B cell (primary cell): ENCODE measurements around the gene PDE4B. TPM values are rescaled to one million over a fixed set of nuclear protein-coding genes. Genes with fewer than 3 reads are reported as not detected.

Experiments
- ATAC-seq: fragments of 200-7000 bp; cut with Tn5 transposase; one replicate; pipeline ENCODE4 v1.10.0; 2021; ENCODE audit warnings: low read depth, mild to moderate bottlenecking, moderate number of reproducible peaks, moderate library complexity
- CTCF ChIA-PET: fragments of 350-600 bp; sonication (Branson Sonifier 250); formaldehyde crosslinking; loops from one replicate; lab custom pipeline; 2021; ENCODE audit warnings: antibody characterized with exemption, inconsistent platforms; lab: Charles Lee
- POLR2A ChIA-PET: fragments of 350-600 bp; sonication (Branson Sonifier 250); formaldehyde crosslinking; loops from one replicate; lab custom pipeline; 2021; ENCODE audit warnings: antibody characterized with exemption; lab: Charles Lee
- DNase-seq: peaks from one replicate; pipeline ENCODE4 v3.0.0; 2013
- H2AFZ ChIP-seq: 2 replicates; pipeline ENCODE4 v1.6.1; 2012; ENCODE audit warnings: mild to moderate bottlenecking, low read depth, low read length; ENCODE audit not compliant: insufficient read depth, poor library complexity, severe bottlenecking
- H3K27ac ChIP-seq, 2 donors: 1 replicate in 1 of 2; 2 replicates in 1 of 2; pipeline ENCODE4 v1.5.1; 2012 to 2013; ENCODE audit warnings: low read length in 2 of 2, mild to moderate bottlenecking in 2 of 2, moderate library complexity in 1 of 2
- H3K27me3 ChIP-seq, 4 experiments: fragments of 200-600 bp in 1 of 4; sonication (generic) in 1 of 4; replicated peaks in 1 of 4; 1 replicate in 2 of 4; 2 replicates in 2 of 4; pipeline versions ENCODE4 v1.6.1 to v1.7.0; 2013 to 2016; ENCODE audit warnings: low read length in 3 of 4, mild to moderate bottlenecking in 2 of 4, mixed read lengths in 1 of 4, moderate library complexity in 1 of 4; ENCODE audit not compliant: insufficient read depth in 4 of 4, control insufficient read depth in 3 of 4; ENCODE audit errors: control extremely low read depth in 1 of 4
- H3K36me3 ChIP-seq, 2 experiments: replicated peaks in 1 of 2; 1 replicate in 1 of 2; 2 replicates in 1 of 2; pipeline versions ENCODE4 v1.6.1 to v1.7.1; 2013; ENCODE audit warnings: low read length in 1 of 2; ENCODE audit not compliant: insufficient read depth in 2 of 2, control insufficient read depth in 1 of 2; ENCODE audit errors: control extremely low read depth in 1 of 2, extremely low read depth in 1 of 2
- H3K4me1 ChIP-seq, 2 donors: fragments of 200-600 bp in 1 of 2; sonication (generic) in 1 of 2; 1 replicate in 1 of 2; 2 replicates in 1 of 2; pipeline versions ENCODE4 v1.5.1 to v1.6.1; 2013 to 2017; ENCODE audit warnings: low read length in 2 of 2; ENCODE audit not compliant: control insufficient read depth in 2 of 2, insufficient read depth in 2 of 2
- H3K4me2 ChIP-seq: replicated peaks from 2 replicates; pipeline ENCODE3; 2012; ENCODE audit warnings: mild to moderate bottlenecking, low read depth, low read length; ENCODE audit not compliant: poor library complexity, severe bottlenecking
- H3K4me3 ChIP-seq, 5 experiments: fragments of 200-600 bp in 1 of 5; sonication (generic) in 1 of 5; 1 replicate in 3 of 5; 2 replicates in 2 of 5; pipeline versions ENCODE4 v1.5.1 to v1.7.0; 2011 to 2016; ENCODE audit warnings: low read length in 4 of 5, mild to moderate bottlenecking in 4 of 5, low read depth in 2 of 5, control low read depth in 1 of 5, moderate library complexity in 1 of 5; ENCODE audit not compliant: insufficient read depth in 1 of 5; ENCODE audit errors: control extremely low read depth in 1 of 5, extremely low read depth in 1 of 5
- H3K79me2 ChIP-seq: fragments of 200-600 bp; sonication (generic); one replicate; pipeline ENCODE4 v1.6.0; 2016; ENCODE audit warnings: low read length; ENCODE audit not compliant: control insufficient read depth, insufficient read depth
- H3K9ac ChIP-seq: fragments of 200-600 bp; sonication (generic); 2 replicates; pipeline ENCODE4 v1.6.1; 2017; ENCODE audit warnings: mild to moderate bottlenecking, low read length, moderate library complexity
- H3K9me3 ChIP-seq, 3 donors: one replicate each; pipeline versions ENCODE4 v1.6.1 to v1.7.1; 2013; ENCODE audit warnings: low read length in 2 of 3; ENCODE audit not compliant: control insufficient read depth in 2 of 3, insufficient read depth in 1 of 3; ENCODE audit errors: control extremely low read depth in 1 of 3
- H4K20me1 ChIP-seq: 2 replicates; pipeline ENCODE4 v1.6.0; 2012; ENCODE audit warnings: mild to moderate bottlenecking, low read length; ENCODE audit not compliant: insufficient read depth, control insufficient read depth, poor library complexity, severe bottlenecking
- H3K27ac Mint-ChIP-seq: one replicate; pipeline ENCODE4 v1.8.0; 2021; ENCODE audit warnings: mixed read lengths
- H3K27me3 Mint-ChIP-seq: one replicate; pipeline ENCODE4 v1.8.0; 2021; ENCODE audit warnings: mixed read lengths
- H3K4me1 Mint-ChIP-seq: one replicate; pipeline ENCODE4 v1.8.0; 2021; ENCODE audit warnings: mixed read lengths
- H3K4me3 Mint-ChIP-seq: one replicate; pipeline ENCODE4 v1.8.0; 2021; ENCODE audit warnings: mixed read lengths
- H3K9me3 Mint-ChIP-seq: one replicate; pipeline ENCODE4 v1.8.0; 2022; ENCODE audit warnings: mixed read lengths; ENCODE audit not compliant: insufficient read depth
- EZH2 ChIP-seq: IDR thresholded peaks from 2 replicates; pipeline ENCODE4 v1.6.1; 2012; ENCODE audit warnings: borderline replicate concordance, low read depth, mild to moderate bottlenecking, moderate library complexity, low read length; ENCODE audit not compliant: insufficient read depth, poor library complexity, severe bottlenecking
- WGBS: methylation state at CpG from one replicate; pipeline ENCODE4 v1.1.5; 2013; ENCODE audit warnings: missing lambda C conversion rate; ENCODE audit not compliant: insufficient coverage; 5-methylcytosine and 5-hydroxymethylcytosine counted together
- intact Hi-C: fragments of 100-400 bp; cut with micrococcal nuclease; formaldehyde crosslinking; loops from one replicate; pipeline ENCODE4 v1.10.0; 2022
- polyA plus RNA-seq: library from polyadenylated mRNA; depleted of rRNA; stranded (reverse); fragments of >200 nt; gene quantifications from 2 replicates; pipeline ENCODE4 v1.2.3, GENCODE V29; 2012
- total RNA-seq, 2 donors: library from RNA; stranded (reverse); fragments of 120-200 nt in 1 of 2; gene quantifications; 1 replicate in 1 of 2; 2 replicates in 1 of 2; pipeline versions ENCODE4 v1.2.3 to v1.2.4, GENCODE V29; 2013 to 2022
- TF ChIP-seq, protein P1 (sequence below): fragments of 200-600 bp; IDR thresholded peaks from one replicate; pipeline ENCODE4 v1.8.0; 2022; ENCODE audit warnings: antibody characterized with exemption, mild to moderate bottlenecking

PDE4B gene
- total and polyA plus RNA-seq, 2 donors (not counting 1 experiment from before 2014, with no cell fraction given) = 63.7 to 242 TPM

GRCh38 chr1:66401244-66401643 is 608.5 kb downstream of the PDE4B start:
- Histone ChIP-seq H3K9ac (no peak overlapping the region), H3K4me2 (peak overlapping the region; percentile 64), H3K36me3 (no peaks in the 10 kb centered on the region), H3K4me3 (no peak overlapping the region), H3K79me2 (no peaks in the 10 kb centered on the region), H3K9me3 (no peaks in the 10 kb centered on the region), H4K20me1 (no peaks in the 10 kb centered on the region), H3K4me1 (peaks cover 52 to 55% of the 10 kb centered on the region in 2 donors), H2AFZ (no peak overlapping the region), H3K27ac (no peak overlapping the region), H3K27me3 (no peaks in the 10 kb centered on the region)
- DNase-seq = peak; percentile 54
- Mint-ChIP-seq H3K9me3 (no peaks in the 10 kb centered on the region), H3K27me3 (no peaks in the 10 kb centered on the region), H3K27ac (peak overlapping the region; percentile 88), H3K4me1 (peaks cover 76% of the 10 kb centered on the region), H3K4me3 (peak overlapping the region; percentile 77)
- no peak for ATAC-seq
- no CpG with 5 or more reads among the region's 2 CpGs for WGBS
- CTCF ChIA-PET = interaction anchor here (1.2 to 3.6 kb wide), 8 partner anchors 20 to 58 kb away, joined by 3 to 56 read pairs (median 14); no protein-coding TSS in a partner anchor
- intact Hi-C loops = loop anchor here (2.0 to 10.0 kb wide), 4 partner anchors 14 to 1336 kb away; no protein-coding TSS in a partner anchor
- no peak for TF ChIP-seq EZH2
- TF ChIP-seq, protein P1, sequence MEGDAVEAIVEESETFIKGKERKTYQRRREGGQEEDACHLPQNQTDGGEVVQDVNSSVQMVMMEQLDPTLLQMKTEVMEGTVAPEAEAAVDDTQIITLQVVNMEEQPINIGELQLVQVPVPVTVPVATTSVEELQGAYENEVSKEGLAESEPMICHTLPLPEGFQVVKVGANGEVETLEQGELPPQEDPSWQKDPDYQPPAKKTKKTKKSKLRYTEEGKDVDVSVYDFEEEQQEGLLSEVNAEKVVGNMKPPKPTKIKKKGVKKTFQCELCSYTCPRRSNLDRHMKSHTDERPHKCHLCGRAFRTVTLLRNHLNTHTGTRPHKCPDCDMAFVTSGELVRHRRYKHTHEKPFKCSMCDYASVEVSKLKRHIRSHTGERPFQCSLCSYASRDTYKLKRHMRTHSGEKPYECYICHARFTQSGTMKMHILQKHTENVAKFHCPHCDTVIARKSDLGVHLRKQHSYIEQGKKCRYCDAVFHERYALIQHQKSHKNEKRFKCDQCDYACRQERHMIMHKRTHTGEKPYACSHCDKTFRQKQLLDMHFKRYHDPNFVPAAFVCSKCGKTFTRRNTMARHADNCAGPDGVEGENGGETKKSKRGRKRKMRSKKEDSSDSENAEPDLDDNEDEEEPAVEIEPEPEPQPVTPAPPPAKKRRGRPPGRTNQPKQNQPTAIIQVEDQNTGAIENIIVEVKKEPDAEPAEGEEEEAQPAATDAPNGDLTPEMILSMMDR = no peak
- POLR2A ChIA-PET = interaction anchor here (1.7 to 2.9 kb wide), 3 partner anchors 21 to 123 kb away, joined by 4 to 18 read pairs (median 7); no protein-coding TSS in a partner anchor

- POLR2A ChIA-PET = interaction anchor here (0.8 to 2.9 kb wide), 13 partner anchors 15 to 123 kb away, joined by 3 to 18 read pairs (median 4); no protein-coding TSS in a partner anchor
- peak; percentile 92 for DNase-seq
- no peak overlapping the region for H2AFZ ChIP-seq
These were observed 609.5 kb downstream of the PDE4B start for GRCh38 chr1:66402194-66402593.

More at GRCh38 chr1:66402194-66402593, 609.5 kb downstream of the PDE4B start:
- peaks cover 42 to 45% of the 10 kb centered on the region in 2 donors for H3K4me1 ChIP-seq
- H3K4me2 ChIP-seq = peak overlapping the region; percentile 64
- no peaks in the 10 kb centered on the region for H3K79me2 ChIP-seq
- ATAC-seq = peak; percentile 87
- H3K9ac ChIP-seq = peak overlapping the region; percentile 29
- peak overlapping the region; percentile 77 for H3K4me3 Mint-ChIP-seq
- no peaks in the 10 kb centered on the region for H3K27me3 ChIP-seq
- no peaks in the 10 kb centered on the region for H3K9me3 ChIP-seq
- H3K27ac ChIP-seq = peak overlapping the region; percentile 37 to 76
- peaks cover 67% of the 10 kb centered on the region for H3K4me1 Mint-ChIP-seq
- no peak for TF ChIP-seq EZH2
- no peaks in the 10 kb centered on the region for H4K20me1 ChIP-seq
- intact Hi-C loops = loop anchor here (1.0 to 10.0 kb wide), 8 partner anchors 22 to 1337 kb away; no protein-coding TSS in a partner anchor
- H3K4me3 ChIP-seq = no peak overlapping the region
- H3K36me3 ChIP-seq = no peaks in the 10 kb centered on the region
- H3K27ac Mint-ChIP-seq = peak overlapping the region; percentile 88
- CTCF ChIA-PET = interaction anchor here (0.8 to 3.6 kb wide), 22 partner anchors 19 to 443 kb away, joined by 3 to 56 read pairs (median 5); no protein-coding TSS in a partner anchor
- H3K27me3 Mint-ChIP-seq = no peaks in the 10 kb centered on the region
- no peaks in the 10 kb centered on the region for H3K9me3 Mint-ChIP-seq
- 0% methylated on average over 1 of the region's 1 CpG for WGBS
